ENCODE data around the gene CGREF1.
"Not testable (repeated sequence)": the region's sequence is repeated elsewhere in the genome, so short reads cannot be mapped to it uniquely, and the experiment has no call there.

Gene CGREF1

DNA sequence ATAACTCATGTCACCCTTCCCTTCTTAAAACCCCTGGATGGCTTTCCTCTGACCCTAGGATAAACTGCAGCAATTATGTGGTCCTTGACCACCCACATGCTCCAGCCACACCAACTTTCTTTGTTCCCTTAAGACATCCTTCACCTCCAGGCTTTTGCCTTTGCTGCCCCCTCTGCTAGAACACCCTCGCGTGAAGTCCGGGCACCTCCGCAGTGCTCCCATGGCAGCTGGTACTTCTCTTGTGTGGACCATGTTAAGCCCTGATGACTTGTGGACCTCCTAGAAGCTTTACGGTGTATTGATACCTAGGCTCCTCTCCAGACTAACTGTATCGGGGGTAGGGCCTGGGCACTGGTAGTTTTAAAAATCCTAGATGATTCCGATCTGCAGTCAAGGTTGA is 3.9 kb upstream of the CGREF1 start:
- TF ChIP-seq, protein P1, sequence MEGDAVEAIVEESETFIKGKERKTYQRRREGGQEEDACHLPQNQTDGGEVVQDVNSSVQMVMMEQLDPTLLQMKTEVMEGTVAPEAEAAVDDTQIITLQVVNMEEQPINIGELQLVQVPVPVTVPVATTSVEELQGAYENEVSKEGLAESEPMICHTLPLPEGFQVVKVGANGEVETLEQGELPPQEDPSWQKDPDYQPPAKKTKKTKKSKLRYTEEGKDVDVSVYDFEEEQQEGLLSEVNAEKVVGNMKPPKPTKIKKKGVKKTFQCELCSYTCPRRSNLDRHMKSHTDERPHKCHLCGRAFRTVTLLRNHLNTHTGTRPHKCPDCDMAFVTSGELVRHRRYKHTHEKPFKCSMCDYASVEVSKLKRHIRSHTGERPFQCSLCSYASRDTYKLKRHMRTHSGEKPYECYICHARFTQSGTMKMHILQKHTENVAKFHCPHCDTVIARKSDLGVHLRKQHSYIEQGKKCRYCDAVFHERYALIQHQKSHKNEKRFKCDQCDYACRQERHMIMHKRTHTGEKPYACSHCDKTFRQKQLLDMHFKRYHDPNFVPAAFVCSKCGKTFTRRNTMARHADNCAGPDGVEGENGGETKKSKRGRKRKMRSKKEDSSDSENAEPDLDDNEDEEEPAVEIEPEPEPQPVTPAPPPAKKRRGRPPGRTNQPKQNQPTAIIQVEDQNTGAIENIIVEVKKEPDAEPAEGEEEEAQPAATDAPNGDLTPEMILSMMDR (IDR thresholded peaks at IDR 0.05; ENCODE audit: low read depth, low read length, missing control alignments): no peak
- in situ Hi-C loops (cut with HindIII; ENCODE audit: low pct_ligation_motif_present, low sequenced_read_pairs): loop anchor here (25.0 kb wide), 1 partner anchor 165 kb away; the partner anchor contains the start of genes DNAJC5G and TRIM54
- no peak overlapping the region for H3K4me3 ChIP-seq (ENCODE audit: low read depth, low read length)
- H3K27me3 ChIP-seq (replicated peaks): peaks cover 15% of the 10 kb centered on the region
- H3K36me3 ChIP-seq (replicated peaks): no peaks in the 10 kb centered on the region
- H3K27ac ChIP-seq: no peak overlapping the region
- DNase-seq: no peak

DNA sequence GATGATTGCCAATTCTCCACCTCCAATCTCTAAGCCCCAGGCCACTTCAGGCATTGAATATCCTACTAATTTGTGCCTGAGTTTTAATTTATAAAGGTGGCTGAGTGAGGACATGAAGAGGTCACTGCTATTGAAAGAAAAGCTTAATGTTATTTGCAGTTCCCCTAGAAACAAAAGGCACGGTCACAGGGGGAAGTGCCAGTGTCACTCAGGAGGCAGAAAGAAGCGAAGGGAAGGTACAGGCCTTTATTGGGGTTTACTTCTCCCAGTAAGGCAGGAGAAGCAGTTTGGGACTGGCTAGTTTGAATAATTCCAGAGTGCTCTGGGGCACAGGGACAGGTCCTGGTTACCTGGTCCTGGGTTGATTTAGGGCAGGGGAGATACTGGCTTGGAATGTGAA is 3.0 kb upstream of the CGREF1 start:
- TF ChIP-seq, protein P1 (IDR thresholded peaks at IDR 0.05; ENCODE audit: low read depth, low read length, missing control alignments): no peak
- in situ Hi-C loops (cut with HindIII; ENCODE audit: low pct_ligation_motif_present, low sequenced_read_pairs): loop anchor here (25.0 kb wide), 1 partner anchor 165 kb away; the partner anchor contains the start of genes DNAJC5G and TRIM54
- Histone ChIP-seq H3K27ac (no peak overlapping the region), H3K4me3 (ENCODE audit: low read depth, low read length) (no peak overlapping the region), H3K36me3 (replicated peaks) (no peaks in the 10 kb centered on the region), H3K27me3 (replicated peaks) (peaks cover 15% of the 10 kb centered on the region)
- DNase-seq: no peak

DNA sequence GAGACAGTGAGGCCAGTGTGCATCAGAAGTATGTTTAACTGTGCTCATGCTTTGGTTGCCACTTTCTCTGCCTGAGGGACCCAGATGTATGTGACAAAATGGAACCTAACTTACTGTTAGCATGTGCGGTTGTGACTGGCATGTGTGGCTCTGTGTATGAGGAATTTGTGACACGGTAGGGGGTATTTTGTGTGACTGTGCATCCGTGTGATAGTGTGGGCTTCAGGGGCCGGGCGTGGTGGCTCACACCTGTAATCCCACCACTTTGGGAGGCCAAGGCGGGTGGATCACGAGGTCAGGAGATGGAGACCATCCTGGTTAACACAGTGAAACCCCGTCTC is 372 bp upstream of the CGREF1 start:
- peaks cover 15% of the 10 kb centered on the region for H3K27me3 ChIP-seq (replicated peaks)
- peak overlapping the region; percentile 46 for H3K4me3 ChIP-seq (ENCODE audit: low read depth, low read length)
- H3K36me3 ChIP-seq (replicated peaks); H3K27ac ChIP-seq; DNase-seq: not testable (repeated sequence)
- in situ Hi-C loops (cut with HindIII; ENCODE audit: low pct_ligation_motif_present, low sequenced_read_pairs): loop anchor here (25.0 kb wide), 1 partner anchor 168 kb away; the partner anchor contains the start of genes DNAJC5G and TRIM54

DNA sequence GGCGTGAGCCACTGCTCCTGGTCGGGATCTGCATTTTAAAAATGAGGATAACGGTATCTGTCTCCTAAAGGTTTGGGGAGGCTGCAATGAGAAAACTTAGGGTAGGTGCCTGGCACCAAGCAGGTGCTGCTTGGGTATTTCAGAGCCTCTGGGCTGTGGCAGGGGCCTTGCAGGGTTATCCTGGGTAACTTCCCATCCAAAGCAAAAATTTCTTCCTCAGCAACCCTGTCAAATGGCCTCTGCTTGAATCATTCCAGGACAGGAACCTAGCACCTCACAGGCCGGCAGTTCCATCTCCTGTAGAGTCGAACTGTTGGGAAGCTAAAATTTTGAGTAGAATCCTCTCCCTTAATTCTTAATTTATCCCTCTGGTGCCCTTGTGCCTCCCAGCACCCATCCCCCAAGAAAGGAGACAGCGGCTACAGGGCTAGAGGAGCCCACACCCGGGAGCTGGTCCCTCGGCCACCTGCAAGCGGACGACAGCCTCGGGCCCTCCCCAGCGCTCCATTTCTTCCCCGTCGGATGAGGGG is 868 bp downstream of the CGREF1 start:
- no peak overlapping the region for H3K27ac ChIP-seq
- H3K27me3 ChIP-seq (replicated peaks): peaks cover 15% of the 10 kb centered on the region
- TF ChIP-seq, protein P1 (IDR thresholded peaks at IDR 0.05; ENCODE audit: low read depth, low read length, missing control alignments): no peak
- no peaks in the 10 kb centered on the region for H3K36me3 ChIP-seq (replicated peaks)
- H3K4me3 ChIP-seq (ENCODE audit: low read depth, low read length): peak overlapping the region; percentile 48
- in situ Hi-C loops (cut with HindIII; ENCODE audit: low pct_ligation_motif_present, low sequenced_read_pairs): loop anchor here (25.0 kb wide), 1 partner anchor 169 kb away; the partner anchor contains the start of genes DNAJC5G and TRIM54
- no peak for DNase-seq

DNA sequence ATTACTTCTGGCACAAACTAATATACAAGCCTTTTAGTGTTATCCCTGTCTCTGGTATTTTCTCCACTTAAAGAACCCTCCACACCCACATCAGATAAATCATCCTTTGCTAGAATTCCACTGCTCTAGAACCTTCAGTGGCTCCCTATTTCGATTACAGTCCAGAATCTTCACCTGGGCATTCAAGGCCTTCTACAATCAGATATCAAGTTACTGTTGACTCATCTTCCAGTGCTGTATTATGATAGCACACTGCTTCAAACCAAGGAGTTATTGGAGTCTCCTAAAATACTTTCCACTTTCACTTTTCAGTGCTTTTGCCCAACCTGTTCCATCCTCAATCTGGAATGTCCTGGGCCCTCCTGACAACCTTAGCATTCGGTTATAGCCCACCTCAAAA is 3.4 kb downstream of the CGREF1 start:
- Histone ChIP-seq H3K27me3 (replicated peaks) (peaks cover 13% of the 10 kb centered on the region), H3K27ac (no peak overlapping the region), H3K4me3 (ENCODE audit: low read depth, low read length) (no peak overlapping the region), H3K36me3 (replicated peaks) (no peaks in the 10 kb centered on the region)
- DNase-seq: no peak
- in situ Hi-C loops (cut with HindIII; ENCODE audit: low pct_ligation_motif_present, low sequenced_read_pairs): loop anchor here (25.0 kb wide), 1 partner anchor 172 kb away; the partner anchor contains the start of genes DNAJC5G and TRIM54
- TF ChIP-seq, protein P1 (IDR thresholded peaks at IDR 0.05; ENCODE audit: low read depth, low read length, missing control alignments): no peak

DNA sequence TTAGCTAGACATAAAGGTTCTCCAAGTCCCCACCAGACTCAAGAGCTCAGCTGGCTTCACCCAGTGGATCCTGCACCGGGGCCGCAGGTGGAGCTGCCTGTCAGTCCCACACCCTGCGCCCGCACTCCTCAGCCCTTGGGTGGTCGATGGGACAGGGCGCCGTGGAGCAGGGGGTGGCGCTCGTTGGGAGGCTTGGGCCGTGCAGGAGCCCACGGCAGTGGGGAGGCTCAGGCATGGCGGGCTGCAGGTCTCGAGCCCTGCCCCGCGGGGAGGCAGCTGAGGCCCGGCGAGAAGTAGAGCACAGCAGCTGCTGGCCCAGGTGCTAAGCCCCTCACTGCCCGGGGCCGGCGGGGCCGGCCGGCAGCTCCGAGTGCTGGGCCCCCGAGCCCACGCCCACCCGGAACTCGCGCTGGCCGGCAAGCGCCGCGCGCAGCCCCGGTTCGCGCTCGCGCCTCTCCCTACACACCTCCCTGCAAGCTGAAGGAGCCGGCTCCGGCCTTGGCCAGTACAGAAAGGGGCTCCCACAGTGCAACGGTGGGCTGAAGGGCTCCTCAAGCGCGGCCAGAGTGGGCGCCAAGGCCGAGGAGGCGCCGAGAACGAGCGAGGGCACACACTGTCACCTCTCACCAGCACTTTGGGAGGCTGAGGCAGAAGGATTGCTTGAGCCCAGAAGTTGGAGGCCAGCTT is 7.4 kb downstream of the CGREF1 start:
- not testable (repeated sequence) for H3K27ac ChIP-seq; H3K27me3 ChIP-seq (replicated peaks); H3K36me3 ChIP-seq (replicated peaks); H3K4me3 ChIP-seq (ENCODE audit: low read depth, low read length); DNase-seq
- in situ Hi-C loops (cut with HindIII; ENCODE audit: low pct_ligation_motif_present, low sequenced_read_pairs): loop anchor here (25.0 kb wide), 1 partner anchor 176 kb away; the partner anchor contains the start of genes DNAJC5G and TRIM54

DNA sequence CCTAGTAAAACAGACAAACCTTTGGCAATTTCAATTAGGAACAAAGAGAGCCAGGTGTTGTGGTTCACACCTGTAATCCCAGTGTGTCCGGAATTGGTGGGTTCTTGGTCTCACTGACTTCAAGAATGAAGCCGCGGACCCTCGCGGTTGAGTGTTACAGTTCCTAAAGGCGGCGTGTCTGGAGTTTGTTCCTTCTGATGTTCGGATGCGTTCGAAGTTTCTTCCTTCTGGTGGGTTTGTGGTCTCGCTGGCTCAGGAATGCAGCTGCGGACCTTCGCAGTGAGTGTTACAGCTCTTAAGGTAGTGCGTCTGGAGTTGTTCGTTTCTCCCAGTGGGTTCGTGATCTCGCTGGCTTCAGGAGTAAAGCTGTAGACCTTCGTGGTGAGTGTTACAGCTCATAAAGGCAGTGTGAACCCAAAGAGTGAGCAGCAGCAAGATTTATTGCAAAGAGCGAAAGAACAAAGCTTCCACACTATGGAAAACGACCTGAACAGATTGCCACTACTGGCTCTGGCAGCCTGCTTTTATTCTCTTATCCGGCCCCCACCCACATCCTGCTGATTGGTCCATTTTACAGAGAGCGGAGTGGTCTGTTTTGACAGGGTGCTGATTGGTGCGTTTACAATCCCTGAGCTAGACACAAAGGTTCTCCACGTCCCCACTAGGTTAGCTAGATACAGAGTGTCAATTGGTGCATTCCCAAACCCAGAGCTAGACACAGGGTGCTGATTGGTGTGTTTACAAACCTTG is 8.2 kb downstream of the CGREF1 start:
- in situ Hi-C loops (cut with HindIII; ENCODE audit: low pct_ligation_motif_present, low sequenced_read_pairs): loop anchor here (25.0 kb wide), 1 partner anchor 177 kb away; the partner anchor contains the start of genes DNAJC5G and TRIM54
- not testable (repeated sequence) for DNase-seq; H3K36me3 ChIP-seq (replicated peaks); H3K4me3 ChIP-seq (ENCODE audit: low read depth, low read length); H3K27me3 ChIP-seq (replicated peaks); H3K27ac ChIP-seq
